B cell (primary cell): ENCODE data around the gene THSD7A. TPM values are rescaled to one million over a fixed set of nuclear protein-coding genes. Genes with fewer than 3 reads are reported as not detected.

Experiments
- ATAC-seq: fragments of 200-7000 bp; cut with Tn5 transposase; one replicate; pipeline ENCODE4 v1.10.0; 2021; ENCODE audit warnings: low read depth, mild to moderate bottlenecking, moderate number of reproducible peaks, moderate library complexity
- CTCF ChIA-PET: fragments of 350-600 bp; sonication (Branson Sonifier 250); formaldehyde crosslinking; loops from one replicate; lab custom pipeline; 2021; ENCODE audit warnings: antibody characterized with exemption, inconsistent platforms; lab: Charles Lee
- POLR2A ChIA-PET: fragments of 350-600 bp; sonication (Branson Sonifier 250); formaldehyde crosslinking; loops from one replicate; lab custom pipeline; 2021; ENCODE audit warnings: antibody characterized with exemption; lab: Charles Lee
- DNase-seq: peaks from one replicate; pipeline ENCODE4 v3.0.0; 2013
- H2AFZ ChIP-seq: 2 replicates; pipeline ENCODE4 v1.6.1; 2012; ENCODE audit warnings: mild to moderate bottlenecking, low read depth, low read length; ENCODE audit not compliant: insufficient read depth, poor library complexity, severe bottlenecking
- H3K27ac ChIP-seq, 2 donors: 1 replicate in 1 of 2; 2 replicates in 1 of 2; pipeline ENCODE4 v1.5.1; 2012 to 2013; ENCODE audit warnings: low read length in 2 of 2, mild to moderate bottlenecking in 2 of 2, moderate library complexity in 1 of 2
- H3K27me3 ChIP-seq, 4 experiments: fragments of 200-600 bp in 1 of 4; sonication (generic) in 1 of 4; replicated peaks in 1 of 4; 1 replicate in 2 of 4; 2 replicates in 2 of 4; pipeline versions ENCODE4 v1.6.1 to v1.7.0; 2013 to 2016; ENCODE audit warnings: low read length in 3 of 4, mild to moderate bottlenecking in 2 of 4, mixed read lengths in 1 of 4, moderate library complexity in 1 of 4; ENCODE audit not compliant: insufficient read depth in 4 of 4, control insufficient read depth in 3 of 4; ENCODE audit errors: control extremely low read depth in 1 of 4
- H3K36me3 ChIP-seq, 2 experiments: replicated peaks in 1 of 2; 1 replicate in 1 of 2; 2 replicates in 1 of 2; pipeline versions ENCODE4 v1.6.1 to v1.7.1; 2013; ENCODE audit warnings: low read length in 1 of 2; ENCODE audit not compliant: insufficient read depth in 2 of 2, control insufficient read depth in 1 of 2; ENCODE audit errors: control extremely low read depth in 1 of 2, extremely low read depth in 1 of 2
- H3K4me1 ChIP-seq, 2 donors: fragments of 200-600 bp in 1 of 2; sonication (generic) in 1 of 2; 1 replicate in 1 of 2; 2 replicates in 1 of 2; pipeline versions ENCODE4 v1.5.1 to v1.6.1; 2013 to 2017; ENCODE audit warnings: low read length in 2 of 2; ENCODE audit not compliant: control insufficient read depth in 2 of 2, insufficient read depth in 2 of 2
- H3K4me2 ChIP-seq: replicated peaks from 2 replicates; pipeline ENCODE3; 2012; ENCODE audit warnings: mild to moderate bottlenecking, low read depth, low read length; ENCODE audit not compliant: poor library complexity, severe bottlenecking
- H3K4me3 ChIP-seq, 5 experiments: fragments of 200-600 bp in 1 of 5; sonication (generic) in 1 of 5; 1 replicate in 3 of 5; 2 replicates in 2 of 5; pipeline versions ENCODE4 v1.5.1 to v1.7.0; 2011 to 2016; ENCODE audit warnings: low read length in 4 of 5, mild to moderate bottlenecking in 4 of 5, low read depth in 2 of 5, control low read depth in 1 of 5, moderate library complexity in 1 of 5; ENCODE audit not compliant: insufficient read depth in 1 of 5; ENCODE audit errors: control extremely low read depth in 1 of 5, extremely low read depth in 1 of 5
- H3K79me2 ChIP-seq: fragments of 200-600 bp; sonication (generic); one replicate; pipeline ENCODE4 v1.6.0; 2016; ENCODE audit warnings: low read length; ENCODE audit not compliant: control insufficient read depth, insufficient read depth
- H3K9ac ChIP-seq: fragments of 200-600 bp; sonication (generic); 2 replicates; pipeline ENCODE4 v1.6.1; 2017; ENCODE audit warnings: mild to moderate bottlenecking, low read length, moderate library complexity
- H3K9me3 ChIP-seq, 3 donors: one replicate each; pipeline versions ENCODE4 v1.6.1 to v1.7.1; 2013; ENCODE audit warnings: low read length in 2 of 3; ENCODE audit not compliant: control insufficient read depth in 2 of 3, insufficient read depth in 1 of 3; ENCODE audit errors: control extremely low read depth in 1 of 3
- H4K20me1 ChIP-seq: 2 replicates; pipeline ENCODE4 v1.6.0; 2012; ENCODE audit warnings: mild to moderate bottlenecking, low read length; ENCODE audit not compliant: insufficient read depth, control insufficient read depth, poor library complexity, severe bottlenecking
- H3K27ac Mint-ChIP-seq: one replicate; pipeline ENCODE4 v1.8.0; 2021; ENCODE audit warnings: mixed read lengths
- H3K27me3 Mint-ChIP-seq: one replicate; pipeline ENCODE4 v1.8.0; 2021; ENCODE audit warnings: mixed read lengths
- H3K4me1 Mint-ChIP-seq: one replicate; pipeline ENCODE4 v1.8.0; 2021; ENCODE audit warnings: mixed read lengths
- H3K4me3 Mint-ChIP-seq: one replicate; pipeline ENCODE4 v1.8.0; 2021; ENCODE audit warnings: mixed read lengths
- H3K9me3 Mint-ChIP-seq: one replicate; pipeline ENCODE4 v1.8.0; 2022; ENCODE audit warnings: mixed read lengths; ENCODE audit not compliant: insufficient read depth
- CTCF ChIP-seq: fragments of 200-600 bp; IDR thresholded peaks from one replicate; pipeline ENCODE4 v1.8.0; 2022; ENCODE audit warnings: antibody characterized with exemption, mild to moderate bottlenecking
- EZH2 ChIP-seq: IDR thresholded peaks from 2 replicates; pipeline ENCODE4 v1.6.1; 2012; ENCODE audit warnings: borderline replicate concordance, low read depth, mild to moderate bottlenecking, moderate library complexity, low read length; ENCODE audit not compliant: insufficient read depth, poor library complexity, severe bottlenecking
- WGBS: methylation state at CpG from one replicate; pipeline ENCODE4 v1.1.5; 2013; ENCODE audit warnings: missing lambda C conversion rate; ENCODE audit not compliant: insufficient coverage; 5-methylcytosine and 5-hydroxymethylcytosine counted together
- intact Hi-C: fragments of 100-400 bp; cut with micrococcal nuclease; formaldehyde crosslinking; loops from one replicate; pipeline ENCODE4 v1.10.0; 2022
- polyA plus RNA-seq: library from polyadenylated mRNA; depleted of rRNA; stranded (reverse); fragments of >200 nt; gene quantifications from 2 replicates; pipeline ENCODE4 v1.2.3, GENCODE V29; 2012
- total RNA-seq, 2 donors: library from RNA; stranded (reverse); fragments of 120-200 nt in 1 of 2; gene quantifications; 1 replicate in 1 of 2; 2 replicates in 1 of 2; pipeline versions ENCODE4 v1.2.3 to v1.2.4, GENCODE V29; 2013 to 2022

Gene THSD7A
- total and polyA plus RNA-seq, 2 donors (not counting 1 experiment from before 2014, with no cell fraction given), result not detected

- H3K4me3 Mint-ChIP-seq, result no peak overlapping the region
- no peaks in the 10 kb centered on the region for H3K9me3 ChIP-seq
- intact Hi-C loops, result no loop called here
- H4K20me1 ChIP-seq, result no peaks in the 10 kb centered on the region
- CTCF ChIA-PET, result no interaction called here
- no peaks in the 10 kb centered on the region for H3K27me3 Mint-ChIP-seq
- H3K4me3 ChIP-seq, result no peak overlapping the region
- DNase-seq (no peak), ATAC-seq (no peak)
- H3K36me3 ChIP-seq, result no peaks in the 10 kb centered on the region
- H3K9ac ChIP-seq, result no peak overlapping the region
- WGBS, result no CpG with 5 or more reads among the region's 3 CpGs
- POLR2A ChIA-PET, result no interaction called here
- H3K27ac ChIP-seq, result no peak overlapping the region
- no peaks in the 10 kb centered on the region for H3K4me1 Mint-ChIP-seq
- H3K79me2 ChIP-seq, result no peaks in the 10 kb centered on the region
- H3K4me1 ChIP-seq, result no peaks in the 10 kb centered on the region
- no peaks in the 10 kb centered on the region for H3K9me3 Mint-ChIP-seq
- H3K27ac Mint-ChIP-seq, result no peak overlapping the region
- TF ChIP-seq EZH2 (no peak), CTCF (no peak)
- no peak overlapping the region for H2AFZ ChIP-seq
- no peaks in the 10 kb centered on the region for H3K27me3 ChIP-seq
- no peak overlapping the region for H3K4me2 ChIP-seq
Measured at GRCh38 chr7:11848251-11848650, 16.3 kb upstream of the THSD7A start.

- ATAC-seq, result no peak
- Histone ChIP-seq H3K4me1 (no peaks in the 10 kb centered on the region), H3K36me3 (no peaks in the 10 kb centered on the region), H3K79me2 (no peaks in the 10 kb centered on the region), H3K9ac (no peak overlapping the region), H3K9me3 (no peaks in the 10 kb centered on the region), H4K20me1 (no peaks in the 10 kb centered on the region), H3K27me3 (no peaks in the 10 kb centered on the region), H3K4me3 (no peak overlapping the region), H3K27ac (no peak overlapping the region), H3K4me2 (no peak overlapping the region), H2AFZ (no peak overlapping the region)
- Mint-ChIP-seq H3K27ac (no peak overlapping the region), H3K4me3 (no peak overlapping the region), H3K9me3 (no peaks in the 10 kb centered on the region), H3K4me1 (no peaks in the 10 kb centered on the region), H3K27me3 (no peaks in the 10 kb centered on the region)
- ChIA-PET CTCF (interaction anchor here (0.6 kb wide), 1 partner anchor 58 kb away, joined by 3 read pairs; no protein-coding TSS in a partner anchor), POLR2A (no interaction called here)
- no CpG with 5 or more reads among the region's 2 CpGs for WGBS
- intact Hi-C loops, result no loop called here
- no peak for TF ChIP-seq EZH2
- no peak for DNase-seq
Measured at GRCh38 chr7:11847336-11847735, 15.3 kb upstream of the THSD7A start.
